Neuronal stem cell (in vitro differentiated cells): ENCODE results near the gene PHF12. TPM values are rescaled to one million over a fixed set of nuclear protein-coding genes. Genes with fewer than 3 reads are reported as not detected.

Source experiments
- DNase-seq: peaks from one replicate; pipeline ENCODE4 v3.0.0-alpha.2; 2013; ENCODE audit warnings: low spot score
- H2AFZ ChIP-seq: one replicate; pipeline ENCODE4 v1.6.1; 2013; ENCODE audit warnings: mild to moderate bottlenecking, low read length, inconsistent platforms
- H2AK5ac ChIP-seq: 2 replicates; pipeline ENCODE4 v1.6.1; 2013; ENCODE audit warnings: low read depth, mild to moderate bottlenecking, inconsistent platforms, low read length, moderate library complexity, mixed read lengths
- H2BK120ac ChIP-seq: 2 replicates; pipeline ENCODE4 v1.6.1; 2013; ENCODE audit warnings: low read depth, mild to moderate bottlenecking, inconsistent platforms, low read length, moderate library complexity, mixed read lengths
- H2BK12ac ChIP-seq: one replicate; pipeline ENCODE4 v1.6.1; 2013; ENCODE audit warnings: low read length, inconsistent platforms
- H2BK15ac ChIP-seq: 2 replicates; pipeline ENCODE4 v1.6.1; 2013; ENCODE audit warnings: mild to moderate bottlenecking, low read length, inconsistent platforms, mixed read lengths
- H2BK5ac ChIP-seq: one replicate; pipeline ENCODE4 v1.6.1; 2013; ENCODE audit warnings: inconsistent platforms, mild to moderate bottlenecking, low read length, moderate library complexity
- H3K14ac ChIP-seq: one replicate; pipeline ENCODE4 v1.6.1; 2013; ENCODE audit warnings: low read length, inconsistent platforms
- H3K18ac ChIP-seq: 2 replicates; pipeline ENCODE4 v1.6.1; 2013; ENCODE audit warnings: low read length, inconsistent platforms
- H3K23ac ChIP-seq: 2 replicates; pipeline ENCODE4 v1.6.1; 2013; ENCODE audit warnings: low read depth, mild to moderate bottlenecking, mixed read lengths, low read length, inconsistent platforms; ENCODE audit not compliant: poor library complexity
- H3K27ac ChIP-seq: replicated peaks from 3 replicates; pipeline ENCODE4 v1.5.1; 2013; ENCODE audit warnings: low read length, inconsistent platforms
- H3K27me3 ChIP-seq, 3 experiments: 2 replicates each; pipeline ENCODE4 v1.6.1; 2013; ENCODE audit warnings: low read length in 3 of 3, mild to moderate bottlenecking in 2 of 3, inconsistent platforms in 1 of 3, low read depth in 1 of 3, mixed read lengths in 1 of 3, moderate library complexity in 1 of 3; ENCODE audit not compliant: control insufficient read depth in 3 of 3, insufficient read depth in 3 of 3
- H3K36me3 ChIP-seq, 2 donors: replicated peaks in 1 of 2; 2 replicates each; pipeline ENCODE4 v1.6.1; 2013; ENCODE audit warnings: low read length in 2 of 2; ENCODE audit not compliant: control insufficient read depth in 2 of 2, insufficient read depth in 2 of 2
- H3K4ac ChIP-seq: 2 replicates; pipeline ENCODE4 v1.6.1; 2013; ENCODE audit warnings: inconsistent platforms, mild to moderate bottlenecking, low read length, moderate library complexity
- H3K4me1 ChIP-seq, 2 donors: 1 replicate in 1 of 2; 2 replicates in 1 of 2; pipeline ENCODE4 v1.6.1; 2013; ENCODE audit warnings: low read length in 2 of 2, low read depth in 1 of 2; ENCODE audit not compliant: control insufficient read depth in 2 of 2, insufficient read depth in 1 of 2
- H3K4me2 ChIP-seq: one replicate; pipeline ENCODE4 v1.6.1; 2013; ENCODE audit warnings: mild to moderate bottlenecking, low read length, inconsistent platforms; ENCODE audit not compliant: insufficient read depth, poor library complexity, severe bottlenecking
- H3K4me3 ChIP-seq, 2 donors: 2 replicates each; pipeline ENCODE4 v1.5.1; 2013; ENCODE audit warnings: low read length in 2 of 2, mild to moderate bottlenecking in 2 of 2, inconsistent platforms in 1 of 2, moderate library complexity in 1 of 2
- H3K79me1 ChIP-seq: one replicate; pipeline ENCODE4 v1.6.1; 2013; ENCODE audit warnings: low read depth, mild to moderate bottlenecking, inconsistent platforms, low read length, moderate library complexity
- H3K9ac ChIP-seq: one replicate; pipeline ENCODE4 v1.6.1; 2013; ENCODE audit warnings: mild to moderate bottlenecking, low read depth, low read length, inconsistent platforms; ENCODE audit not compliant: poor library complexity
- H3K9me3 ChIP-seq, 2 donors: replicated peaks in 1 of 2; 2 replicates each; pipeline versions ENCODE3 to v1.6.1; 2013; ENCODE audit warnings: low read length in 2 of 2, mild to moderate bottlenecking in 2 of 2, inconsistent platforms in 1 of 2, low read depth in 1 of 2, mixed read lengths in 1 of 2, moderate library complexity in 1 of 2; ENCODE audit not compliant: control insufficient read depth in 2 of 2, insufficient read depth in 1 of 2
- H4K8ac ChIP-seq: one replicate; pipeline ENCODE4 v1.6.1; 2013; ENCODE audit warnings: low read depth, mild to moderate bottlenecking, inconsistent platforms, low read length, moderate library complexity
- H4K91ac ChIP-seq: one replicate; pipeline ENCODE4 v1.6.1; 2013; ENCODE audit warnings: low read length, low read depth, mild to moderate bottlenecking, inconsistent platforms; ENCODE audit not compliant: poor library complexity
- WGBS, 2 donors: extraction: QIAGEN DNeasy Blood & Tissue Kit; methylation state at CpG; one replicate each; pipeline ENCODE4 v1.1.7; 2013; ENCODE audit warnings: missing lambda C conversion rate in 2 of 2, mixed read lengths in 1 of 2; ENCODE audit not compliant: insufficient read length in 2 of 2, insufficient replicate concordance in 1 of 2; ENCODE audit errors: extremely low coverage in 2 of 2; 5-methylcytosine and 5-hydroxymethylcytosine counted together
- polyA plus RNA-seq, 2 experiments: library from polyadenylated mRNA; stranded (reverse); fragments of 200-250 nt; gene quantifications; one replicate each; pipeline ENCODE4 v1.2.3, GENCODE V29; 2013

The PHF12 gene
- polyA plus RNA-seq (2013, experiment 1 of 2), result 24.9 TPM
- 24.3 TPM for polyA plus RNA-seq (2013, experiment 2 of 2)

- H3K27ac ChIP-seq, result peak within 1 kb of the TSS; percentile 93
- H2AFZ ChIP-seq, result peak within 1 kb of the TSS; percentile 69
- no CpG with 5 or more reads among the region's 51 CpGs for WGBS, 2 donors
- peak within 1 kb of the TSS; percentile 44 for H3K23ac ChIP-seq
- H2AK5ac ChIP-seq, result peak within 1 kb of the TSS; percentile 57
- peak within 1 kb of the TSS; percentile 92 for H3K4me2 ChIP-seq
- no peak within 1 kb of the TSS for H2BK12ac ChIP-seq
- peak within 1 kb of the TSS; percentile 94 for H3K18ac ChIP-seq
- H3K4ac ChIP-seq, result peak within 1 kb of the TSS; percentile 60
- no peak within 1 kb of the TSS for H2BK15ac ChIP-seq
- peaks cover 6% of the 10 kb centered on the region for H3K79me1 ChIP-seq
- H2BK120ac ChIP-seq, result no peak within 1 kb of the TSS
- H3K27me3 ChIP-seq, result no peaks in the 10 kb centered on the region
- H4K8ac ChIP-seq, result no peak within 1 kb of the TSS
- peak; percentile 100 for DNase-seq
- peak within 1 kb of the TSS; percentile 59 for H3K14ac ChIP-seq
- H3K4me3 ChIP-seq, result peak within 1 kb of the TSS; percentile 89 to 96
- H3K9me3 ChIP-seq, result no peaks in the 10 kb centered on the region
- H2BK5ac ChIP-seq, result peak within 1 kb of the TSS; percentile 88
- peaks cover 4 to 10% of the 10 kb centered on the region in 2 donors for H3K4me1 ChIP-seq
- peak within 1 kb of the TSS; percentile 94 for H3K9ac ChIP-seq
- no peak within 1 kb of the TSS for H4K91ac ChIP-seq
- peaks cover 0 to 22% of the 10 kb centered on the region in 2 donors for H3K36me3 ChIP-seq
Observed at GRCh38 chr17:28951428-28951990, at the start of gene PHF12. Gene PHF12 (minus strand): TSS chr17:28951518. CDS start chr17:28950960, 558 bp downstream.

GRCh38 chr17:29000973-29001372 lies 49.7 kb upstream of the PHF12 start:
- Histone ChIP-seq H3K79me1 (no peaks in the 10 kb centered on the region), H3K27ac (no peak overlapping the region), H4K91ac (no peak overlapping the region), H3K23ac (no peak overlapping the region), H2AK5ac (no peak overlapping the region), H3K27me3 (peaks cover 10 to 61% (median 26%) of the 10 kb centered on the region in 3 experiments), H3K4ac (no peak overlapping the region), H3K14ac (no peak overlapping the region), H2BK5ac (no peak overlapping the region), H3K18ac (no peak overlapping the region), H3K4me2 (no peak overlapping the region), H2AFZ (no peak overlapping the region), H2BK15ac (no peak overlapping the region), H3K9me3 (no peaks in the 10 kb centered on the region), H3K36me3 (no peaks in the 10 kb centered on the region), H3K9ac (no peak overlapping the region), H2BK120ac (no peak overlapping the region), H2BK12ac (no peak overlapping the region), H3K4me1 (peaks cover 4 to 15% of the 10 kb centered on the region in 2 donors), H4K8ac (no peak overlapping the region), H3K4me3 (no peak overlapping the region)
- DNase-seq, result no peak
- WGBS, 2 donors, result no CpG with 5 or more reads among the region's 5 CpGs

- no CpG with 5 or more reads among the region's 5 CpGs for WGBS, 2 donors
Observed at GRCh38 chr17:28999206-28999605, 47.9 kb upstream of the PHF12 start.

GRCh38 chr17:28997806-28998205 lies 46.5 kb upstream of the PHF12 start:
- Histone ChIP-seq H2BK5ac (peak overlapping the region; percentile 44), H4K8ac (no peak overlapping the region), H3K27ac (no peak overlapping the region), H2AFZ (no peak overlapping the region), H2BK12ac (no peak overlapping the region), H3K4ac (no peak overlapping the region), H4K91ac (no peak overlapping the region), H3K9me3 (no peaks in the 10 kb centered on the region), H3K79me1 (no peaks in the 10 kb centered on the region), H3K36me3 (no peaks in the 10 kb centered on the region), H3K4me2 (no peak overlapping the region), H3K18ac (no peak overlapping the region), H2BK15ac (no peak overlapping the region), H3K9ac (peak overlapping the region; percentile 12), H3K23ac (no peak overlapping the region), H3K4me1 (peaks cover under 1 to 19% of the 10 kb centered on the region in 2 donors), H3K27me3 (peaks cover 0 to 34% (median 0%) of the 10 kb centered on the region in 3 experiments), H2BK120ac (no peak overlapping the region), H3K14ac (no peak overlapping the region), H2AK5ac (no peak overlapping the region), H3K4me3 (no peak overlapping the region)
- no peak for DNase-seq
- no CpG with 5 or more reads among the region's 1 CpG for WGBS, 2 donors

More at GRCh38 chr17:28999206-28999605, 47.9 kb upstream of the PHF12 start:
- Histone ChIP-seq H3K23ac (no peak overlapping the region), H2BK5ac (no peak overlapping the region), H3K27me3 (peaks cover 0 to 48% (median 11%) of the 10 kb centered on the region in 3 experiments), H2BK120ac (no peak overlapping the region), H2BK12ac (no peak overlapping the region), H3K4ac (no peak overlapping the region), H3K9ac (peak overlapping the region; percentile 24), H2BK15ac (no peak overlapping the region), H3K27ac (no peak overlapping the region), H4K91ac (no peak overlapping the region), H3K4me3 (no peak overlapping the region), H3K79me1 (no peaks in the 10 kb centered on the region), H3K9me3 (no peaks in the 10 kb centered on the region), H2AK5ac (no peak overlapping the region), H4K8ac (no peak overlapping the region), H3K4me1 (peaks cover 0 to 15% of the 10 kb centered on the region in 2 donors), H3K14ac (no peak overlapping the region), H3K18ac (peak overlapping the region; percentile 53), H3K4me2 (no peak overlapping the region), H2AFZ (no peak overlapping the region), H3K36me3 (no peaks in the 10 kb centered on the region)
- DNase-seq, result no peak
